PC-9 (cell line): ENCODE measurements around the gene PBXIP1. TPM values are rescaled to one million over a fixed set of nuclear protein-coding genes. Genes with fewer than 3 reads are reported as not detected.

Experiments
- BruUV-seq: library from RNA; stranded (reverse); fragments of 400-500 nt; replicated peaks from 2 replicates; lab custom pipeline; 2021; lab: Mats Ljungman, UMichigan
- CTCF ChIA-PET: fragments of 300-600 bp; sonication (Branson Sonifier 250); formaldehyde crosslinking; loops from one replicate; lab custom pipeline; 2022; ENCODE audit warnings: antibody characterized with exemption; lab: Charles Lee
- POLR2A ChIA-PET: fragments of 300-600 bp; sonication (Branson Sonifier 250); formaldehyde crosslinking; loops from one replicate; lab custom pipeline; 2022; ENCODE audit warnings: antibody characterized with exemption; ENCODE audit not compliant: unreplicated experiment; lab: Charles Lee
- DNase-seq, 2 experiments: peaks; one replicate each; pipeline versions ENCODE4 v3.0.0 to v3.0.0-alpha.2; 2015 to 2022; ENCODE audit warnings: mixed read lengths in 1 of 2
- H2AFZ ChIP-seq: fragments of 200-600 bp; sonication (generic); 2 replicates; pipeline ENCODE4 v1.8.1; 2017; ENCODE audit warnings: antibody characterized with exemption
- H3F3A ChIP-seq: fragments of 200-600 bp; sonication (generic); 2 replicates; pipeline ENCODE4 v1.8.1; 2017; ENCODE audit warnings: antibody characterized with exemption, mild to moderate bottlenecking, low read depth; ENCODE audit not compliant: insufficient read depth
- H3K27ac ChIP-seq: fragments of 200-600 bp; sonication (generic); 2 replicates; pipeline ENCODE4 v1.6.1; 2016; ENCODE audit warnings: mixed run types
- H3K27me3 ChIP-seq: fragments of 200-600 bp; sonication (generic); 2 replicates; pipeline ENCODE4 v1.6.1; 2016; ENCODE audit warnings: low read depth, mixed run types; ENCODE audit not compliant: insufficient read depth
- H3K36me3 ChIP-seq: fragments of 200-600 bp; sonication (generic); 2 replicates; pipeline ENCODE4 v1.6.1; 2016; ENCODE audit warnings: low read depth, mixed run types
- H3K4me1 ChIP-seq: fragments of 200-600 bp; sonication (generic); replicated peaks from 2 replicates; pipeline ENCODE4 v1.6.1; 2016; ENCODE audit warnings: mixed run types; ENCODE audit not compliant: insufficient read depth
- H3K4me2 ChIP-seq: fragments of 200-600 bp; sonication (generic); 2 replicates; pipeline ENCODE4 v1.6.1; 2017; ENCODE audit warnings: mixed run types
- H3K4me3 ChIP-seq: fragments of 200-600 bp; sonication (generic); 2 replicates; pipeline ENCODE4 v1.6.1; 2016; ENCODE audit warnings: mixed run types
- H3K79me2 ChIP-seq: fragments of 200-600 bp; sonication (generic); 2 replicates; pipeline ENCODE4 v1.6.1; 2017; ENCODE audit warnings: low read depth, mixed run types
- H3K9me2 ChIP-seq: fragments of 200-600 bp; sonication (generic); 2 replicates; pipeline ENCODE4 v1.8.1; 2017; ENCODE audit warnings: mild to moderate bottlenecking; ENCODE audit not compliant: insufficient read depth
- H3K9me3 ChIP-seq: fragments of 200-600 bp; sonication (generic); 2 replicates; pipeline ENCODE4 v1.8.1; 2016; ENCODE audit warnings: low read depth; ENCODE audit not compliant: insufficient read depth
- H4K20me1 ChIP-seq: fragments of 200-600 bp; sonication (generic); 2 replicates; pipeline ENCODE4 v1.8.1; 2017; ENCODE audit not compliant: insufficient read depth
- EZH2 ChIP-seq: fragments of 200-600 bp; sonication (generic); IDR thresholded peaks from 2 replicates; pipeline ENCODE4 v1.8.0; 2017; ENCODE audit warnings: antibody characterized with exemption, low read depth
- intact Hi-C: fragments of 100-400 bp; cut with micrococcal nuclease; formaldehyde crosslinking; loops from one replicate; pipeline ENCODE4 v1.10.0; 2022; ENCODE audit not compliant: unreplicated experiment
- total RNA-seq: library from RNA; stranded (reverse); gene quantifications from 2 replicates; pipeline ENCODE4 v1.2.3, GENCODE V29; 2021
- TF ChIP-seq, protein P1 (sequence below): fragments of 200-600 bp; sonication (generic); conservative IDR thresholded peaks from 2 replicates; pipeline ENCODE4 v1.6.1; 2017; ENCODE audit warnings: mixed run types, antibody characterized with exemption, mild to moderate bottlenecking, moderate library complexity

The PBXIP1 gene
- total RNA-seq, 1 experiment from 2014 or later = 40.2 TPM

DNA sequence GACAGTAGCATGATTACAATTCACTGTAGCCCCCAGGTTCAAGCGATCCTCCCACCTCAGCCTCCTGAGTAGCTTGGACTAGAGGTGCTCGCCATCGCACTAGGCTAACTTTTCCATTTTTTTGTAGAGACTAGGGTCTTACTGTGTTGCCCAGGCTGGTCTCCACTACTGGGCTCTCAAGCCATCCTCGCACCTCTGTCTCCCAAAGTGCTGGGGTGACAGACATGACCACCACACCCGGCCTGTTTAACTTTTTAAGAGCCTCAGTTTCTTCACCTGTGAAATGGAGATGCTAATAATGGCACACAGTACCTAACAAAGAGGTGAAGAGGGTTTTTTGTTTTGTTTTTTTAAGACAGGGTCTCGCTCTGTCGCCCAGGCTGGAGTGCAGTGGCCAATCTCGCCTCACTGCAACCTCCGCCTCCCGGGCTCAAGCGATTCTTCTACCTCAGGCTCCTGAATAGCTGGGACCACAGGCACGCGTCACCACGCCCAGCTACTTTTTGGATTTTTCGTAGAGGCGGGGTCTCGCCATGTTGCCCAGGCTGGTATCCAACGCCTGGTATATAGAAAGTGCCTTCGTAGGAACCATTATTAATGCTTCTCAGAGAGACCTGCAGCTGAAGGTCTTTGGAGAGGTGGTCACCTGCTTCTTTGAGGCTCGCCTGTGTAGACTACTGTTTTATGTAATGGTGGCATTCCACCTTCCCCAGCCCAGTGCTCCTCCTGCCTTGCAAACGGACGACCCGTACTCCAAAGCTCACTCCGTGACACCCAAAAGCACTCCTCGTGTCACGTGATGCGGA lies 19.9 kb downstream of the PBXIP1 start:
- no peaks in the 10 kb centered on the region for H3K27me3 ChIP-seq
- H3F3A ChIP-seq = peaks cover 36% of the 10 kb centered on the region; the same call in 1 of the 2 replicates
- peaks cover 50% of the 10 kb centered on the region for H3K4me1 ChIP-seq
- TF ChIP-seq, protein P1, sequence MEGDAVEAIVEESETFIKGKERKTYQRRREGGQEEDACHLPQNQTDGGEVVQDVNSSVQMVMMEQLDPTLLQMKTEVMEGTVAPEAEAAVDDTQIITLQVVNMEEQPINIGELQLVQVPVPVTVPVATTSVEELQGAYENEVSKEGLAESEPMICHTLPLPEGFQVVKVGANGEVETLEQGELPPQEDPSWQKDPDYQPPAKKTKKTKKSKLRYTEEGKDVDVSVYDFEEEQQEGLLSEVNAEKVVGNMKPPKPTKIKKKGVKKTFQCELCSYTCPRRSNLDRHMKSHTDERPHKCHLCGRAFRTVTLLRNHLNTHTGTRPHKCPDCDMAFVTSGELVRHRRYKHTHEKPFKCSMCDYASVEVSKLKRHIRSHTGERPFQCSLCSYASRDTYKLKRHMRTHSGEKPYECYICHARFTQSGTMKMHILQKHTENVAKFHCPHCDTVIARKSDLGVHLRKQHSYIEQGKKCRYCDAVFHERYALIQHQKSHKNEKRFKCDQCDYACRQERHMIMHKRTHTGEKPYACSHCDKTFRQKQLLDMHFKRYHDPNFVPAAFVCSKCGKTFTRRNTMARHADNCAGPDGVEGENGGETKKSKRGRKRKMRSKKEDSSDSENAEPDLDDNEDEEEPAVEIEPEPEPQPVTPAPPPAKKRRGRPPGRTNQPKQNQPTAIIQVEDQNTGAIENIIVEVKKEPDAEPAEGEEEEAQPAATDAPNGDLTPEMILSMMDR = no peak
- TF ChIP-seq EZH2 = no peak
- POLR2A ChIA-PET = interaction anchor here (0.6 to 0.7 kb wide), 6 partner anchors 38 to 1014 kb away, joined by 3 to 26 read pairs (median 4); no protein-coding TSS in a partner anchor
- H3K4me2 ChIP-seq = peak overlapping the region; percentile 82
- H3K4me3 ChIP-seq = peak overlapping the region; percentile 62
- peaks cover 5% of the 10 kb centered on the region; the same call in 1 of the 2 replicates for H3K79me2 ChIP-seq
- TSS peak; percentile 59 for BruUV-seq
- DNase-seq = no peak
- no peaks in the 10 kb centered on the region for H4K20me1 ChIP-seq
- intact Hi-C loops = loop anchor here (2.0 to 5.0 kb wide), 4 partner anchors 65 to 377 kb away; partner anchors contain the start of gene UBE2Q1
- no peaks in the 10 kb centered on the region for H3K36me3 ChIP-seq
- no peaks in the 10 kb centered on the region for H3K9me3 ChIP-seq
- H3K9me2 ChIP-seq = no peaks in the 10 kb centered on the region
- H2AFZ ChIP-seq = peak overlapping the region; percentile 95
- H3K27ac ChIP-seq = peak overlapping the region; percentile 93
- CTCF ChIA-PET = no interaction called here

GRCh38 chr1:154934358-154934948 lies 21.4 kb downstream of the PBXIP1 start:
- no peak for TF ChIP-seq EZH2
- TF ChIP-seq, protein P1 = no peak
- Histone ChIP-seq H3K4me3 (no peak overlapping the region), H3K4me1 (peaks cover 42% of the 10 kb centered on the region), H3K79me2 (peaks cover 5% of the 10 kb centered on the region; the same call in 1 of the 2 replicates), H2AFZ (no peak overlapping the region), H3K9me2 (no peaks in the 10 kb centered on the region), H3K27ac (no peak overlapping the region), H3F3A (peaks cover 36% of the 10 kb centered on the region; the same call in 1 of the 2 replicates), H3K9me3 (no peaks in the 10 kb centered on the region), H3K4me2 (no peak overlapping the region), H3K36me3 (no peaks in the 10 kb centered on the region), H4K20me1 (no peaks in the 10 kb centered on the region), H3K27me3 (no peaks in the 10 kb centered on the region)
- ChIA-PET CTCF (no interaction called here), POLR2A (interaction anchor here (0.6 kb wide), 1 partner anchor 138 kb away, joined by 4 read pairs; no protein-coding TSS in a partner anchor)
- intact Hi-C loops = no loop called here
- no peak for DNase-seq
- no TSS peak for BruUV-seq

GRCh38 chr1:154931940-154932487 lies 23.9 kb downstream of the PBXIP1 start:
- POLR2A ChIA-PET = interaction anchor here (0.5 to 0.6 kb wide), 6 partner anchors 41 to 986 kb away, joined by 3 to 25 read pairs (median 4); partner anchors contain the start of genes DENND4B and ZBTB7B
- Histone ChIP-seq H3K4me2 (peak overlapping the region; percentile 64), H2AFZ (peak overlapping the region; percentile 59), H3K79me2 (peaks cover 5% of the 10 kb centered on the region; the same call in 1 of the 2 replicates), H3K4me3 (no peak overlapping the region), H3K27ac (peak overlapping the region; percentile 49), H3K9me3 (no peaks in the 10 kb centered on the region), H3F3A (peaks cover 19% of the 10 kb centered on the region; the same call in 1 of the 2 replicates), H3K9me2 (no peaks in the 10 kb centered on the region), H3K36me3 (no peaks in the 10 kb centered on the region), H3K4me1 (peaks cover 23% of the 10 kb centered on the region), H3K27me3 (no peaks in the 10 kb centered on the region), H4K20me1 (no peaks in the 10 kb centered on the region)
- intact Hi-C loops = no loop called here
- TF ChIP-seq, protein P1 = no peak
- no peak for TF ChIP-seq EZH2
- CTCF ChIA-PET = interaction anchor here (0.5 to 1.2 kb wide), 4 partner anchors 12 to 386 kb away, joined by 3 to 5 read pairs (median 3); no protein-coding TSS in a partner anchor
- no TSS peak for BruUV-seq
- peak; percentile 75 to 84 for DNase-seq
